ENCODE results near the gene RBM4.
"Not testable (repeated sequence)": the region's sequence is repeated elsewhere in the genome, so short reads cannot be mapped to it uniquely, and the experiment has no call there.

Gene RBM4

GRCh38 chr11:66616379-66617154 is 21.9 kb upstream of the RBM4 start, which contains the start of gene RBM14:
Gene RBM14 (plus strand): TSS chr11:66616630. CDS start chr11:66616721, 91 bp downstream.
- peak; percentile 95 to 99 for DNase-seq (ENCODE audit: extremely low read depth in 1 of 2, low read depth in 1 of 2)

GRCh38 chr11:66617155-66617834 is 21.2 kb upstream of the RBM4 start:
- DNase-seq (ENCODE audit: extremely low read depth in 1 of 2, low read depth in 1 of 2) = no peak

GRCh38 chr11:66619080-66619554 is 19.4 kb upstream of the RBM4 start:
- DNase-seq (ENCODE audit: extremely low read depth in 1 of 2, low read depth in 1 of 2) = no peak

- no peak for DNase-seq (ENCODE audit: extremely low read depth in 1 of 2, low read depth in 1 of 2)
Observed at GRCh38 chr11:66624450-66624849, 14.1 kb upstream of the RBM4 start.

GRCh38 chr11:66625041-66625751 is 13.3 kb upstream of the RBM4 start:
- no peak for DNase-seq (ENCODE audit: extremely low read depth in 1 of 2, low read depth in 1 of 2)

- no peak for DNase-seq (ENCODE audit: extremely low read depth in 1 of 2, low read depth in 1 of 2)
Observed at GRCh38 chr11:66625752-66626149, 12.8 kb upstream of the RBM4 start.

GRCh38 chr11:66626382-66626781 is 12.1 kb upstream of the RBM4 start:
- DNase-seq (ENCODE audit: extremely low read depth in 1 of 2, low read depth in 1 of 2) = no peak

- no peak for DNase-seq (ENCODE audit: extremely low read depth in 1 of 2, low read depth in 1 of 2)
Observed at GRCh38 chr11:66626926-66627325, 11.6 kb upstream of the RBM4 start.

- DNase-seq (ENCODE audit: extremely low read depth in 1 of 2, low read depth in 1 of 2) = no peak
Observed at GRCh38 chr11:66628061-66628603, 10.4 kb upstream of the RBM4 start.

- no peak for DNase-seq (ENCODE audit: extremely low read depth in 1 of 2, low read depth in 1 of 2)
Observed at GRCh38 chr11:66629356-66629755, 9.1 kb upstream of the RBM4 start.

- no peak for DNase-seq (ENCODE audit: extremely low read depth in 1 of 2, low read depth in 1 of 2)
Observed at GRCh38 chr11:66631883-66632282, 6.6 kb upstream of the RBM4 start.

GRCh38 chr11:66632952-66633351 is 5.6 kb upstream of the RBM4 start:
- no peak for DNase-seq (ENCODE audit: extremely low read depth in 1 of 2, low read depth in 1 of 2)

- no peak for DNase-seq (ENCODE audit: extremely low read depth in 1 of 2, low read depth in 1 of 2)
Observed at GRCh38 chr11:66636411-66636810, 2.1 kb upstream of the RBM4 start.

GRCh38 chr11:66637557-66638176 is 836 bp upstream of the RBM4 start:
- no peak for DNase-seq (ENCODE audit: extremely low read depth in 1 of 2, low read depth in 1 of 2)

GRCh38 chr11:66639066-66639813 is 737 bp downstream of the RBM4 start:
- no peak for DNase-seq (ENCODE audit: extremely low read depth in 1 of 2, low read depth in 1 of 2)

GRCh38 chr11:66639814-66640340 is 1.4 kb downstream of the RBM4 start:
- not testable (repeated sequence) for DNase-seq (ENCODE audit: extremely low read depth in 1 of 2, low read depth in 1 of 2)

- no peak for DNase-seq (ENCODE audit: extremely low read depth in 1 of 2, low read depth in 1 of 2)
Observed at GRCh38 chr11:66641834-66642233, 3.3 kb downstream of the RBM4 start.

- no peak for DNase-seq (ENCODE audit: extremely low read depth in 1 of 2, low read depth in 1 of 2)
Observed at GRCh38 chr11:66643745-66644437, 5.4 kb downstream of the RBM4 start.

GRCh38 chr11:66646828-66647227 is 8.3 kb downstream of the RBM4 start:
- no peak for DNase-seq (ENCODE audit: extremely low read depth in 1 of 2, low read depth in 1 of 2)
